Stimulated activated CD4-positive, alpha-beta T cell treated with anti-CD3 and anti-CD28 coated beads, Interleukin-1b, Interleukin-23, amount 100 ng/mL, for 1 hour (primary cell): ENCODE results near the gene EIF2S1.
"Not testable (repeated sequence)": the region's sequence is repeated elsewhere in the genome, so short reads cannot be mapped to it uniquely, and the experiment has no call there.

Experiments
- DNase-seq, 2 donors: peaks; one replicate each; pipeline ENCODE4 v3.0.0-alpha.2; 2020; ENCODE audit warnings: low read depth in 2 of 2

Gene EIF2S1

GRCh38 chr14:67371247-67372148 lies 11.4 kb downstream of the EIF2S1 start:
- no peak for DNase-seq

GRCh38 chr14:67372833-67373232 lies 12.7 kb downstream of the EIF2S1 start:
- DNase-seq: no peak

DNA sequence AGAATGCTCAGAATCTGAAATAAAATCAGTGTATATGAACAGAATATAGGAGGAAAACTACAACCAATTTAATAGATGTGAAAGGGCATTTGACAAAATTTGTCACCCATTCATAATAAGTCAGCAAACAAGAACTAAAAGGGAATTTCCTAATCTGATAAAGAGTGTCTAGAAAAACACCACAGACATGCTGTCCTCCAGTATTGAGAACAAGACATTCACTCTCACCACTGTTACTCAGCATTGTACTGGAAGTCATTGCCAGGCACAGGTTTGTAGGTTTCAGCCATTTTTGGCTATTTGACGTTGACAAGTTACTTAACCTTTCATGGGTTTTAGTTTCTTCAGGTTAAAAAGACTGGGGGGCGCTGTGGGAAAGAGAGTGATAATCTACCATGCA lies 13.2 kb downstream of the EIF2S1 start:
- no peak for DNase-seq

GRCh38 chr14:67377916-67378315 lies 17.8 kb downstream of the EIF2S1 start:
- no peak for DNase-seq

GRCh38 chr14:67385120-67385519 lies 25.0 kb downstream of the EIF2S1 start:
- DNase-seq: no peak

GRCh38 chr14:67385618-67386017 lies 25.5 kb downstream of the EIF2S1 start:
- DNase-seq: no peak

DNA sequence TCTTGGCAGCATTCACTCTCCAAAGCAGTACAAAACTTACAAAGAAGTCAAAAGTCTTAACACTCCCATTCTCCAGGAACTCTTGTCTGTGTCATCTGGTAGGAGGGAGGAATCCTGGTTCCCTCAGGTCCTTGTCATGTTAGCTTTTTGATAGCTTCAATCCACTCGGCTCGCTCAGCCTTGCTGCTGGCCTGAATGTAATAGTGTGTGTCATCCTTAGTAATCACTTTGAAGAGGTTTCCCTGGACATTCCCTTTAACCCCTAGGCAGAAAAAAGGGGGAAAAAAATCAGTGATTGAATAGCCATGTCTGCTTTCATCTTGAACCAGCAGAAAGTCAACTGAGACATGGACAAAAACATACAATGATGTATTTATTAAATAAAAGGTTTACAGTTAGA lies 27.1 kb downstream of the EIF2S1 start:
- no peak for DNase-seq

DNA sequence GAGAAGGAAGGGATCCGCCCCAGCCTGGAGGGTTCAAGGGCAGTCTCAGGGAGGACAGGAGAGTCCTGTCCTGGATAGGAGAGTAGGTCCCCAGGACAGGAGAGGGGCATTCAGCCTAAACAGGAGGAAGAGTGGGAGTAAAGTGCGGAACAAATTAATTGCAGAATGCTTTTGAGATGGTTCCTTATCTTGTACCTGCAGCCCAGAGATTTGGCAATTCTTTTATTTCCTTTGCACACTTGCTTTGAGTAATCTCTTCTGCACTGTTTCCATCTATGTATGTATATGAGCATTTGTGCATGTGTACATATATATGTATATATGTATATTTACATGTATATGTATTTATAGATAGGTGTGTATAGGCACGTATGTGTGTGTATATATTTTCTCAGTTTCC lies 29.1 kb downstream of the EIF2S1 start:
- DNase-seq: no peak

DNA sequence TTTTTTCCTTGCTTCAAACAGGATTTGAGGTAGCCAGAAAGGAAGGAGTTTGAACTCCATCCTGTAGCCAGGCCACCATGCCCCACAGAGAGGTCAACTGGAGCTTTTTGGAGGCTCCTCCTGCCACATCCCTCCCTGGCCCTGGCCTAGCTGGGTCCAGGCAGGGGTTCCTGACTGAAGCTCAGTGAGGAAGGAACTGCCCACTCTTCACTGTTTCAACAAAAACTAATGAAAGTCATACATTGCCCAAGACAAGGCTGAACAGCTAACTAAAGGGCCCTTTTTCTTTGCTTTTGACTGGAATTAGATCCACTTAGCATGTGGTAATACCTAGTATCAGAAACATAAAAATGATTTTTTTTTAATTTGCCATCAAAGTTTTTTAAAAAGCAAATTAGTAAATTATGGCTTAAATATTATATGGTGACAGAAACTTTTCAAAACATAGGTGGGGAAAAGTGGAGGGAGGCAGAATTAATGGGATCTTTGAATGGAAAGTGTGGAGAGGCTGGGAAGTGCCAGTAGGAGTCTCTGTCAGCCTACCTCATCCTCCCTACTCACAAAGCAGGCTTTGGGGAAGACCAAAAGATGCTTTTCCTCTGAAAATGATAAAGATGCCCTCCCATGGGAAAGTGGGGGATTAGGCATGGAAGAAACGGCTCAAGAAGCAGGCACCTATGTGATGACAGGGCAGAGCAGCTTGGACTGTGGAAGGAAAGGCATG lies 29.8 kb downstream of the EIF2S1 start:
- DNase-seq: no peak

- no peak for DNase-seq
These were observed 31.1 kb downstream of the EIF2S1 start for GRCh38 chr14:67391268-67391667.

GRCh38 chr14:67392123-67392522 lies 32.0 kb downstream of the EIF2S1 start:
- no peak for DNase-seq

GRCh38 chr14:67392800-67393199 lies 32.7 kb downstream of the EIF2S1 start:
- DNase-seq: no peak

- no peak for DNase-seq
These were observed 33.6 kb downstream of the EIF2S1 start for GRCh38 chr14:67393689-67394088.

- DNase-seq: no peak
These were observed 35.2 kb downstream of the EIF2S1 start for GRCh38 chr14:67395086-67395875.

DNA sequence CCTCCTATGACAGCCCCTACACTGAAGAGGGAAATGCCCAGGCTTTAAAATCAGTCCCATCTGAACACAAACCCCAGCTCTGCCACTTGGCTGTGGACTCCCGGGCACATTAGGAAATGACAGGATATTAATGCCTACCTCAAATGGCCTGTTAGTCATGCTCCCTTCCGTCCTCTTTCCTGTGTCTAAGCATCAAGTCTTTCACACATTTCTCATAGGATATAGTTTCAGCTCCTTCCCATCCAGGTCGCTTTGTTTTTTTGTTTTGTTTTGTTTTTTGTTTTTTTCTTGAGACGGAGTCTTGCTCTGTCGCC lies 35.7 kb downstream of the EIF2S1 start:
- DNase-seq: no peak

DNA sequence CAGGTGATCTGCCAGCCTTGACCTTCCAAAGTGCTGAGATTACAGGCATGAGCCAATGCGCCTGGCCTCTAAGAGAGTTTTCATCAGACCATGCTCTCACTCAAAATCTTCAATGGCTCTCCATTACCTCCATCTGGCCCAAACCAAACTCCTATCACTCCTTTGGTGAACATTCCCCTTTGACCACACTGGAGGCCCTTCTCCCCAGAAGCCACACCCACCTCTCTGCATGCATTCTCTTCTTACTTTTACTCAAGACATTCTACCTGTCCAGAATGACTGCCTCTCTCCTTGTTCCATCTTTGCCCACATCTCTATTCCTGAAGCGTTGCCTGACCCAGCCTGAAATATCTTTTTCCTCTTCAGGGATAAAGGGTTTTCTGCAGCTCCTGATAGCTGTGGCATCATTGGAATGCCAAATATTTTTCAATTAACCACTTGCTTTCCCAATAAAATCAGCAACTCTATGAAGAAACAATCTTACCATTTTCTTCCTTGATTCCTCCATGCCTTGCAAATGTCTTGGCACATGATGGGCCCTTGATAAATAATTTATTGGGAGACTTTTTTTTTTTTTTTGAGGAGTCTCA lies 36.3 kb downstream of the EIF2S1 start:
- no peak for DNase-seq

GRCh38 chr14:67397536-67397935 lies 37.4 kb downstream of the EIF2S1 start:
- no peak for DNase-seq

GRCh38 chr14:67400434-67400833 lies 40.3 kb downstream of the EIF2S1 start:
- DNase-seq: no peak

DNA sequence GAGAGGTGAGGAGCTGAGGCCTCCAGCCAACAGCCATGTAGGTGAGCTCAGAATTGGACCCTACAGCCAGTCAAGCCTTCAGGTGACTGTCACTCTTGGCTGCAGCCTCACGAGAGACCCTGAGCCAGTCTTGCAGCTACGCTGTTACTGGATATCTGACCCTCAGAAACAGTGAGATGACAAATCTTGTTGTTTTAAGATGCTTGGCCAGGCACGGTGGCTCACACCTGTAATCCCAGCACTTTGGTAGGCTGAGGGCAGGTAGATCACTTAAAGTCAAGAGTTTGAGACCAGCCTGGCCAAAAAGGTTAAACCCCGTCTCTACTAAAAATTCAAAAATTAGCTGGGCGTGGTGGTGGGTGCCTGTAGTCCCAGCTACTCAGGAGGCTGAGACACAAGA lies 45.6 kb downstream of the EIF2S1 start:
- DNase-seq: no peak

DNA sequence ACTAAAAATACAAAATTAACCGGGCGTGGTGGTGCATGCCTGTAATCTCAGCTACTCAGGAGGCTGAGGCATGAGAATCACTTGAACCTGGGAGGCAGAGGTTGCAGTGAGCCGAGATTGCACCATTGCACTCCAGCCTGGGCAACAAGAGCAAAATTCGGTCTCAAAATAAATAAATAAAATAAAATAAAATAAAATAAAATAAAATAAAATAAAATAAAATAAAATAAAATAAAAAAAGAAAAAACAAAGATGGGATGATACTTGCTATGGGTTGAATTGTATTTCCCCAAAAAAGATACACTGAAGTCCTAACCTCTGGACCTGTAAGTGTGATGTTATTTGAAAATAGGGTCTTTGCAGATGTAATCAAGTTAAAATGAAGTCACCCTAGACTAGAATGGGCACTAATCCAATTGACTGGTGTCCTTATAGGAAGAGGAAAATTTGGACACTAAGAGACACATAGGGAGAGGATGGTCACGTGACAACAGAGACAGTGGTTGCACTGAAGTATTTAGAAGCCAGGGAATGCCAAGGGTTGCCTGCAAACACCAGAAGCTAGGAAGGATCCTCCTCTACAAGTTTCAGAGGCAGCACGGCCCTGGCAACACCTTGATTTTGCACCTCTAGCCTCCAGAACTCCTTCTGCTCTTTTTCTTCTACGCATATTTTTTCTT lies 48.1 kb downstream of the EIF2S1 start:
- not testable (repeated sequence) for DNase-seq

- DNase-seq: no peak
These were observed 49.3 kb downstream of the EIF2S1 start for GRCh38 chr14:67409461-67409860.

DNA sequence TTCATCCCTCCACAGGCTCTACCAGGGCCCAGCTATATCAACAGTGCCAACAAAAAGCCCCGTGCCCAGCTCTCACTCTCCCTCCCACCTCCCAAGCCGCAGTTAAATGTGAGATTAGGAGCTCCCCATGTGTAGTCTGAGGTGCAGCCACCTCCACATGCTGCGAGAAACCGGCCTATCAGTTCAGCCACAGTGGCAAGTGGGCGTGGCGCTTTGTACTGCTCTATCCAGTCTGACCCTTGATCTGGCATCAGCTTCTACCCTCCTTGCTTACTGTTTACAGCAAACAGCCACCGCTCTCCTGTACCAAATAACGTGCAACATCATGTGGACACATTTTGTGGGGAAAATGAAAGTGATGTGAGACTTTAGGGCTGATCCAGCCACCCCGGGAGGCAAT lies 50.2 kb downstream of the EIF2S1 start:
- DNase-seq: no peak
